Measurements from ENCODE around the gene SLC22A1. TPM values are rescaled to one million over a fixed set of nuclear protein-coding genes. Genes with fewer than 3 reads are reported as not detected.

Gene SLC22A1
- total and polyA plus RNA-seq, 2 experiments from 2014 or later, result 0.10 to 0.65 TPM

DNA sequence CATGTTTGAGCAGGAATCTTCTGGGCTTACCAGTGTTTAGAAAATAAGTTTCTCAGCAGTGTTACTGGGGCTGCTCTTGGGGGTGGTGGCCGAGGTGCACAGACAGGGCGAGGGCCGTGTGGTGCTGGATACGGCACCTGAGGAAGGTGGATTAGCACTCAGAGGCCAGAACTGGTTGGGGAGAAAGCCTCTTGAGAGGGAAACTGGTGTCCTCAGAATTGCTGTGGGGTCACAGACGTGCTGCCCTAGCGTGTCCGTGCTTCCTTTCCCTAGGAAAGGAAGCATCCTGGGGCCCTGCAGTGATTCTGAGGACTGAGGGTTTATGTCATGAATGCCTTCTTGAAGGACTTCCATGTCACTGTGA lies 32.1 kb upstream of the SLC22A1 start:
- ATAC-seq (no peak), DNase-seq (ENCODE audit: low spot score) (no peak)
- Mint-ChIP-seq H3K27me3 (ENCODE audit: insufficient read depth, low read depth, poor library complexity) (peaks cover 6% of the 10 kb centered on the region), H3K36me3 (ENCODE audit: low read depth) (peaks cover 80% of the 10 kb centered on the region), H3K4me1 (no peaks in the 10 kb centered on the region), H3K9me3 (no peaks in the 10 kb centered on the region), H3K4me3 (no peak overlapping the region), H3K27ac (no peak overlapping the region)
- Histone ChIP-seq H3K4me2 (no peak overlapping the region), H3K36me3 (ENCODE audit: insufficient read depth) (peaks cover 41% of the 10 kb centered on the region), H3K9me2 (ENCODE audit: insufficient read depth) (no peaks in the 10 kb centered on the region), H4K20me1 (replicated peaks; ENCODE audit: insufficient read depth) (peaks cover 4% of the 10 kb centered on the region; the same call in 1 of the 2 replicates), H3K27ac (ENCODE audit: low read depth) (no peak overlapping the region), H3K27me3 (ENCODE audit: insufficient read depth) (no peaks in the 10 kb centered on the region), H3K4me1 (ENCODE audit: insufficient read depth) (no peaks in the 10 kb centered on the region), H3K79me2 (replicated peaks; ENCODE audit: insufficient read depth) (no peaks in the 10 kb centered on the region), H3F3A (replicated peaks; ENCODE audit: low read depth) (0 out of 2 replicates have a peak, but pooled peaks cover 3% of the 10 kb centered on the region), H3K4me3 (no peak overlapping the region), H2AFZ (no peak overlapping the region)
- TF ChIP-seq ETS1 (IDR thresholded peaks at IDR 0.05), result no peak
- TF ChIP-seq EZH2 (IDR thresholded peaks at IDR 0.05; ENCODE audit: low read depth, unreplicated experiment), result no peak
- no peak for TF ChIP-seq ZNF462 (CRISPR knock-in tag; IDR thresholded peaks at IDR 0.05)
- no peak for TF ChIP-seq REST (IDR thresholded peaks at IDR 0.05; ENCODE audit: unreplicated experiment)
- no peak for TF ChIP-seq CTCF (conservative IDR thresholded peaks at IDR 0.05; ENCODE audit: low read depth in 2 of 2)
- TF ChIP-seq ZNF114 (CRISPR knock-in tag; IDR thresholded peaks at IDR 0.05), result no peak
- TF ChIP-seq POLR2AphosphoS5 (IDR thresholded peaks at IDR 0.05; ENCODE audit: low read depth), result no peak
- TF ChIP-seq ZNF331 (CRISPR knock-in tag; IDR thresholded peaks at IDR 0.05; ENCODE audit: low read depth), result no peak
- TF ChIP-seq JUNB (IDR thresholded peaks at IDR 0.05; ENCODE audit: unreplicated experiment), result no peak
- no peak for TF ChIP-seq NANOG (IDR thresholded peaks at IDR 0.05; ENCODE audit: borderline replicate concordance)
- TF ChIP-seq STAT1 (IDR thresholded peaks at IDR 0.05; ENCODE audit: unreplicated experiment), result no peak
- no peak for TF ChIP-seq CREB1 (CRISPR knock-in tag; IDR thresholded peaks at IDR 0.05; ENCODE audit: low read depth)
- no peak for TF ChIP-seq EZH2phosphoT487 (IDR thresholded peaks at IDR 0.05; ENCODE audit: unreplicated experiment)

Measured in GM23338 (cell line).